Kidney (tissue), 14 donors: ENCODE measurements around the gene C4orf33. TPM values are rescaled to one million over a fixed set of nuclear protein-coding genes. Genes with fewer than 3 reads are reported as not detected.

ENCODE experiments used
- DNase-seq, 5 donors: peaks; one replicate each; pipeline ENCODE4 v3.0.0-alpha.2; 2013 to 2020
- FAIRE-seq: peaks from 2 replicates; lab custom pipeline; 2012; peaks lifted over from hg19 to GRCh38; lab: Jason Lieb, UNC
- H3K27ac ChIP-seq, 2 donors: one replicate each; pipeline ENCODE4 v1.7.0; 2013; ENCODE audit warnings: low read depth in 2 of 2, low read length in 2 of 2, inconsistent platforms in 1 of 2
- H3K27me3 ChIP-seq: one replicate; pipeline ENCODE4 v1.7.1; 2013; ENCODE audit warnings: low read length, inconsistent platforms; ENCODE audit not compliant: control insufficient read depth, insufficient read depth
- H3K36me3 ChIP-seq, 3 donors: one replicate each; pipeline versions ENCODE4 v1.7.0 to v1.7.1; 2013; ENCODE audit warnings: low read length in 3 of 3, control low read depth in 1 of 3, inconsistent platforms in 1 of 3; ENCODE audit not compliant: insufficient read depth in 3 of 3, control insufficient read depth in 2 of 3
- H3K4me1 ChIP-seq, 3 donors: one replicate each; pipeline versions ENCODE4 v1.7.0 to v1.7.1; 2013; ENCODE audit warnings: low read length in 3 of 3, inconsistent platforms in 1 of 3, low read depth in 1 of 3; ENCODE audit not compliant: control insufficient read depth in 2 of 3, insufficient read depth in 2 of 3
- H3K4me3 ChIP-seq, 3 donors: one replicate each; pipeline versions ENCODE4 v1.7.0 to v1.8.1; 2013; ENCODE audit warnings: low read length in 3 of 3, control low read depth in 1 of 3, inconsistent platforms in 1 of 3
- H3K9ac ChIP-seq, 3 donors: one replicate each; pipeline versions ENCODE4 v1.7.0 to v1.7.1; 2013; ENCODE audit warnings: low read length in 3 of 3, control low read depth in 1 of 3, inconsistent platforms in 1 of 3
- H3K9me3 ChIP-seq, 3 donors: one replicate each; pipeline versions ENCODE4 v1.7.0 to v1.7.1; 2013; ENCODE audit warnings: low read length in 3 of 3, control low read depth in 1 of 3, inconsistent platforms in 1 of 3; ENCODE audit not compliant: control insufficient read depth in 2 of 3, insufficient read depth in 1 of 3
- intact Hi-C: fragments of 100-400 bp; cut with DNase I; formaldehyde crosslinking; loops from one replicate; pipeline ENCODE4 v1.11.1; 2022
- polyA plus RNA-seq: library from polyadenylated mRNA; stranded (reverse); fragments of 350-450 nt; fragmentation: Illumina TruSeq; extraction: RNeasy Lipid Tissue Mini Kit (QIAGEN cat#74804); gene quantifications from one replicate; pipeline ENCODE4 v1.2.3, GENCODE V29; 2014; ENCODE audit warnings: low read depth, low replicate concordance; ENCODE audit not compliant: insufficient read depth
- total RNA-seq: library from RNA; stranded (reverse); fragmentation: NEBNext Ultra II Directional; extraction: Animal tissue kit (Norgen Biotek cat#: 25700); gene quantifications from one replicate; pipeline ENCODE4 v1.2.1, GENCODE V29; 2021
- TF ChIP-seq, protein P1 (sequence below): IDR thresholded peaks from 3 replicates; pipeline ENCODE4 v1.5.1; 2012; ENCODE audit warnings: mild to moderate bottlenecking, moderate library complexity, borderline replicate concordance; ENCODE audit not compliant: insufficient read depth; ENCODE audit errors: extremely low read depth
- donor health status: control.
- donor health status: control.
- donor health status: control.
- donor health status: control.
- donor health status: control.
- donor health status: DM: yes; HTN: yes; CAD: no.
- donor health status: Normal renal cell carcinoma (clear cell type).

The C4orf33 gene
- total and polyA plus RNA-seq, 2 donors from 2014 or later: 13.6 to 26.7 TPM

DNA sequence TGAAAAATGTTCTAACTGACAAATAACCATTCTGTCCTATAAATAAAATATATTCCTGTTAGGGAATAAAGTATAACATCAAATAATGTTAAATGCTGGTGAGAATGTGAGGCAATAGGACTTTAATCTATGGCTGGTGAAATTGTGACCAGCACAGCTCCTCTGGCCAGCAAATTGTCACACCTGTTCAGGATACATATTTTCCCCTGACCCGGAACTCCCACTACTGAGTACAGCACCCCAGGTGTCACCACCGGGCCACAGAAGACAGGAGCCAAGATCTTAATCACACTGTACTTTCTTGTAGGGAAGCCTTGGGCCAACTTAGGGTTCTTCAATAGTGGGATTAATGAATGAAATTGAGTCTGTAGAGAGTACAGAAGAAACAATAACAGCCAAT lies 33.2 kb downstream of the C4orf33 start:
- H3K27ac ChIP-seq: no peak overlapping the region
- peaks cover 0 to 4% (median 0%) of the 10 kb centered on the region in 3 donors for H3K9me3 ChIP-seq
- H3K27me3 ChIP-seq: no peaks in the 10 kb centered on the region
- intact Hi-C loops: no loop called here
- DNase-seq: no peak
- H3K4me3 ChIP-seq: no peak overlapping the region
- FAIRE-seq: no peak
- no peaks in the 10 kb centered on the region for H3K36me3 ChIP-seq
- TF ChIP-seq, protein P1, sequence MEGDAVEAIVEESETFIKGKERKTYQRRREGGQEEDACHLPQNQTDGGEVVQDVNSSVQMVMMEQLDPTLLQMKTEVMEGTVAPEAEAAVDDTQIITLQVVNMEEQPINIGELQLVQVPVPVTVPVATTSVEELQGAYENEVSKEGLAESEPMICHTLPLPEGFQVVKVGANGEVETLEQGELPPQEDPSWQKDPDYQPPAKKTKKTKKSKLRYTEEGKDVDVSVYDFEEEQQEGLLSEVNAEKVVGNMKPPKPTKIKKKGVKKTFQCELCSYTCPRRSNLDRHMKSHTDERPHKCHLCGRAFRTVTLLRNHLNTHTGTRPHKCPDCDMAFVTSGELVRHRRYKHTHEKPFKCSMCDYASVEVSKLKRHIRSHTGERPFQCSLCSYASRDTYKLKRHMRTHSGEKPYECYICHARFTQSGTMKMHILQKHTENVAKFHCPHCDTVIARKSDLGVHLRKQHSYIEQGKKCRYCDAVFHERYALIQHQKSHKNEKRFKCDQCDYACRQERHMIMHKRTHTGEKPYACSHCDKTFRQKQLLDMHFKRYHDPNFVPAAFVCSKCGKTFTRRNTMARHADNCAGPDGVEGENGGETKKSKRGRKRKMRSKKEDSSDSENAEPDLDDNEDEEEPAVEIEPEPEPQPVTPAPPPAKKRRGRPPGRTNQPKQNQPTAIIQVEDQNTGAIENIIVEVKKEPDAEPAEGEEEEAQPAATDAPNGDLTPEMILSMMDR: no peak
- H3K4me1 ChIP-seq: no peaks in the 10 kb centered on the region
- no peak overlapping the region for H3K9ac ChIP-seq

DNA sequence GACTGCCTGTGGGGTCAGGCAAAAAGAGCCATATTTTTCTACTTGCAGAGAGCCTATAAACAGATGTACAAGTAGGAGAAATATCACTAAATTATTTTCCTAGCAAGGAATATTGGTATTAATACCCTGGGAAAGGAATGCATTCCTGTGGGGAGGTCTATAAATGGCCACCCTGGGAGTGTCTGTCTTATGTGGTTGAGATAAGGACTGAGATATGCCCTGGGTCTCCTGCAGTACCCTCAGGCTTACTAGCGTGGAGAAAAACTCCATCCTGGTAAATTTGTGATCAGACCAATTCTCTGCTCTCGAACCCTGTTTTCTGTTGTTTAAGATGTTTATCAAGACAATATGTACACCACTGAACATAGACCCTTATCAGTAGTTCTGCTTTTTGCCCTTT lies 35.4 kb downstream of the C4orf33 start:
- TF ChIP-seq, protein P1: no peak
- Histone ChIP-seq H3K4me3 (no peak overlapping the region), H3K4me1 (no peaks in the 10 kb centered on the region), H3K27me3 (no peaks in the 10 kb centered on the region), H3K27ac (no peak overlapping the region), H3K9ac (no peak overlapping the region), H3K9me3 (peaks cover 0 to 4% (median 0%) of the 10 kb centered on the region in 3 donors), H3K36me3 (no peaks in the 10 kb centered on the region)
- no peak for FAIRE-seq
- intact Hi-C loops: no loop called here
- DNase-seq: no peak

GRCh38 chr4:129136433-129136832 lies 40.5 kb downstream of the C4orf33 start:
- Histone ChIP-seq H3K27ac (no peak overlapping the region), H3K4me3 (no peak overlapping the region), H3K9me3 (peaks cover 0 to 1% (median 0%) of the 10 kb centered on the region in 3 donors), H3K36me3 (no peaks in the 10 kb centered on the region), H3K27me3 (no peaks in the 10 kb centered on the region), H3K9ac (no peak overlapping the region), H3K4me1 (no peaks in the 10 kb centered on the region)
- intact Hi-C loops: no loop called here
- FAIRE-seq (no peak), DNase-seq (no peak)
- TF ChIP-seq, protein P1: no peak
